Measurements from ENCODE around the gene NRXN3.
"Not testable (repeated sequence)": the region's sequence is repeated elsewhere in the genome, so short reads cannot be mapped to it uniquely, and the experiment has no call there.

Gene NRXN3

DNA sequence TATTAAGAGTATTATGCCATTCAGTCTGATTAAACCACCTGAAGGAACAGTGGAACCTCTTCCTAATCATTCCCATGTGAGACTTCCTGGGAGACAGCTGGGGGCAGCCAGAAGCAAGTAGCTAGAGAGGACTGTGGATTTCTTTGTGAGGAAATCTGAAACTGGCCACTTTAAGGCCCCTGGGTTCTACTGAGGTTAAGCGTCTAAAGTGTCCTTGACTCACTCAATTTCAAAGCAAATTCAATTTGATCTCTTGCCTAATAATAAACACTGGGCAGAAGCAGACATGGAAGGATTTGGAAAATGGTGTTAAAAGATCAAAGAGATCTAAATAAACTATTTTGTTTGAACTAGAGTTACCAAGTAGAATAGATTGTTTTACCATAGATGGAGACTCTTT is 909.9 kb downstream of the NRXN3 start:
- no peak for DNase-seq (ENCODE audit: low read depth)

DNA sequence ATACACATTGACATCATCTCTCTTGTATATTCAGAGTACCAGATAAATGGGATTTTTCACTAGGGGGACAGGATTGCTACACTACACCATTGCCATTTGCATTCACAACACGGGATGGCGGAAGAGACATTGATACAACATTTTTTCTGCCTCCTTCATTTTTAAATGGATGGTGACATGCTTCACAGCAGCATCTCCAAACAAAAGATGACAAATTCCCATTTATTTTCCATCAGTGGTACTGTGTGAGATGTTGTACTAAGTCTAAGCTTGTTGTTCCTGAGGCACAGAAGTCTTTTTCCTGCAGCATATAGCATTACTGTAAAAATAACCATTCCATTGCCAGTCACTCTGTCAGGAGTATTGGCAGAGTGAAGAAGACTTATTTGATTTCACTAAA is 912.7 kb downstream of the NRXN3 start:
- no peak for DNase-seq (ENCODE audit: low read depth)

DNA sequence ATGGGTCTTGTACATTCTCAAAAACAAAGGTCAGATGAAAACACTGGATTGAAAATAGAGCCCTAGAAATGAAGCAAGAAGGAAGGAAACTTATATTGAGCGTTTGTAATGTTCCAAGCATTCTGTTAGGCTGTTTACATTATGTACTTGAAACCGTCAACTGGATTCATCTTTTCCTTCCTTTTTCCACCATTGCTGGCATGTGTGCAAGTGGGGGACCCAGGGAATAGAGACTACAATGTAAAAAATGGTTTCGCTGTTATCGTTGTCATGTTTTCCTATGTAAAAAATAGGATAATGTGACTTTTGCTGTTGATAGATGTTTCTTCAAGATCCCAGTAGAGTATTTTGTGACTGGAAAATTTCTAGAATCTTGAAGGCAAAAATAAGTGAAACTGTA is 913.2 kb downstream of the NRXN3 start:
- no peak for DNase-seq (ENCODE audit: low read depth)

DNA sequence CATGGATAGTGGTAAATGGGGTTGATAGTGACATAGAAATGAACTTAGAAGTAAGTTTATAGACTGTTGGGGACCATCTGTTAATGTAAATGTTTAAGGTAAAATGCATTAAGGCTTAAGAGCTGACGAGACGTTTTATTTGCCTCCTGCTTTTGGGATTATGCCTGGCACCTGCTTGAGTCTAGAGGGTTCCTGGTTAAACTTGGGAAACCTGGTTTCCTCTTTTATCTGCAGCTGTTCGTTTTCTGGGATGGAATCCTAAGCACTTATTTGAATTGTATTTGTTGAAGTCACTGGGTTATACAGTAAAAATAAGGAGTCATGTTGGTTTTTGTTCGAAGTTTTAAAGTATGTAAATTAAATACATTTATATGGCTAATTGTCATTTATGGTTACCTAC is 914.7 kb downstream of the NRXN3 start:
- DNase-seq (ENCODE audit: low read depth), result no peak

DNA sequence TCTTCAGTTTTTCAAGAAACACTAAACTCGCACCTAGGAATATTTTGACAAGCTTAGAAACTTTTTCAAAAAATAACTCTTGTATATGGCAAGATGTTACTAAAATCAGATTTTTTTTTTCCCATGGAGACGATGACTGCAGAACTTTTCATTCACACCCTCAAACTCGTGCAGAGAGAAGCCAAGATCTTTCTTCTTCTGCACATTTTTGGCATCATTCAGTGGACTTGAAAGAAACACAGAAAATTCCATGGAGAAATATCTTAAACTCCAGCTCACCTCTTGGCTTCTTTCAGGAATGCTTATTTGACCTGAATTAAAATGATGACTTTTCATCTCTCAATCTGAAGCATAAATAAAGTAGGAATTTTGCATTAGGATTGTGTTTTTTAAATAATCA is 919.4 kb downstream of the NRXN3 start:
- no peak for DNase-seq (ENCODE audit: low read depth)

DNA sequence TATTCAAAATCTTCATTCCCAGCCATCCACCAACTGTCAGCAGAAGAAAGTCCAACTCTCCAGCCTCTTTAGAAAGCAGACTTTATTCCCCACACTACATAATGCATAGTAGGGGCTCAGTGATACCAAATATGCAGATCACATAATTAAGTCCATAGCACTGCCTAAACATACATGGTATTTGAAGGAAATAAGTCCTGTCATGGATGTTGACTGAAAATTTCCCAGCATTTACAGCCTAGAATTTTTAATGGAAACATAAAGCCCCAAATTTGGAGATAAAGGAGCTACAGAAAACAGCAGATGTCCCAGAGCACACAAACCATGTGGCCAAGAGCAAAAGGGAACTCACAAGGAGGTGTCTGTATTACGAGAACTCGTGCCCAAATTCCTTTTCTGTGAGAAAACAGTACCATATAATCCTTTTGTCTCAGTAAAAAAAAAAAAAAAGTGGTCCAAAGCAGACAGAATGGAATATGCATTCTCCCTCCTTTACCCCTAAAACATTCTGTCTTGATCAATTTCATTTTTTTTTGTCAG is 920.5 kb downstream of the NRXN3 start:
- DNase-seq (ENCODE audit: low read depth), result no peak

DNA sequence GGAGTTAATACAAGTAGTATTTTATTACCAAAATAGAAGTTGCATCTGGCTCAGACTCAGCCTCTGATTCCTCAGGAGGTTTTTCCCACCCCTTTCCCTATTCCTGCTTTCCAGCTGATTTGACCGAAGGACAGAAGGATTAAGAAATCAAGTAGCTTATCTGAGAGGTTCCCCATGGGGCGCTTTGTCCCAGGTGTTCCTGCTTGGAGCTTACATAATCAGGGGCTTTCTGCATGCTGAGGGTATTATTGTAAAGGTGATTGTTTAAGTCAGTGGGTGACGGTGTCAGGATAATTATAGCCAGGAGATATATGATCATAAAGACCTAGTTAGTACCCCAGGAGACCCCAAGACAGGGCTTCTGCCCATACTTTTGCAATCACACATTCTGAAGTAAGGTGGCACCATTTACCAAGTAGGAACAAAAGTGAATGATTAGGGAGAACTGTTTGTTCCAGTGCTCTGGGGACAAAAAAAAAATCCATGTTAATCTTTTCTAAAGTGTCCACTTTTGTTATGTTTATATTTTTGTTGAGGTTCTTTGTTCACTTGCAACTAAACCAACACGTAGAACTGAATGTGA is 921.3 kb downstream of the NRXN3 start:
- DNase-seq (ENCODE audit: low read depth), result no peak

DNA sequence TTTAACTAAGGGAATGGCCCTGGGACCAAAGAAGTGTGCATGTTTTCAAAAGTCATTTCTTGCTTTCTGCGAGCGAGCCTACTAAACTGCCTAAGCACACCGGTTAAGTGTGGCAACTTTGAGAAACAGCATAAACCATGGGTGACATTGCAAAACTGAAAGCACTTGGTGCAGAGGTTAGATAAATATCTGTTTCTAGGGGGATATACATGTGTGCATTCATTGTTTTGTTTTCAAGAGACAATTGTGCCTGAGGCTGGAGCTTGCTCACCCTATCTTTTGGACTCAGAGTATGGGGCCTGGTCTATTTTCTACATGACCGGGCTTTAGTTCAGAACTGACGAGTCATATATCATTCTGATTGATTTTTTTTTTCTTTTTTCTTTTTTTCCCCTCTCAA is 923.4 kb downstream of the NRXN3 start:
- DNase-seq (ENCODE audit: low read depth), result no peak

DNA sequence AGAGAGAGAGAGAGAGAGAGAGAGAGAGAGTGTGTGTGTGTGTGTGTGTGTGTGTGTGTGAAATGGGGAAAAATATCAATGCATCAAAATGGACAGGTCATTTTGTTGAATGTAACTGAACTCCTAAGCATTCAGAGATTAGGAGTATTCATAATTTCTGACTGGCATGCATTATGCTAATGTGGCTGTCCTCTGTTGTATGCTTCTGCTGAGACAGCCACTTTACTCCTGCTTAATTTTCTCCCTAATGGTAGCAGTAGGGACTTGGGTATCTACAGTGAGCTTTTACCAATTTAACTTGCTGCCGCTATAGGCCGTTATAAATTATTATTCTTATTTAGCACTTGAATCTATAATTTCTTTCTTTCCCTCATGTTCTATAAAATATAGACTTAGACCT is 924.8 kb downstream of the NRXN3 start:
- DNase-seq (ENCODE audit: low read depth), result no peak

DNA sequence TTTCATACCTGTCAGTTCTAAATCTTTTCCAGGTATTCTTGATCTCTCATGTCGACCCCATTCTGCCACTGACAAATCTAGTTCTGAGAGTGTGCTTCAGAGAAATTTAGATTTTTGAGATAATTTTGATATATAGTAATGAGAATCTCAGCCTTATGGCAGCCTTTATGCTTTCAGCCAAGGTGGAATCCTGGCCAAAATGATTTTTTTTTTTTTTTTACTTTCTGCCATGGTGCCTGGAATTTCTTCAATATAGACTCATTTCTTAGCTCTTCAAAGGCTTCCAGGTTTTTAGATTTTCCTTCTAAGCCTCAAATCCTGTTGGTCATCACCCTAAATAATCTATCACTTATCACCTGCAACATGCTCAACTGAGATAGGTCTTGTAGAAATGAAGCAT is 926.6 kb downstream of the NRXN3 start:
- no peak for DNase-seq (ENCODE audit: low read depth)

DNA sequence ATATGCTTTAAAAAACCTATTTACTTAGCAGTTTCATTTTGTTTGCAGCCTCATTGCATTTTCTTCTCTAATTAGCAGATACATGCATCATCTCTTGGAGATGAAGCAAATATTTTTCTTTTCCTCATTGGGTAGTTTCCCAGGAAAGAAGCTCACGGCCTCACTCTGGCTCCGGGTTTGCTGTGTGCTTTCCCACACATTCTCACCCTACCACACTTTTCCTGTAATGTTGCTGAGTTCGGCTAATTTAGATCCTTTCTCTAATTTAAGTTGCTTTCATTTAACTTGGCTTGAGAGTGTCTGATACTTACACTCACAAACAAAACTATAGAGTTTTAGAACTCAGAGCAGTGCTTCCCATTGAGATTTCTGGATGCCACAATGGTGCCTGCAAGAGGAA is 928.2 kb downstream of the NRXN3 start:
- no peak for DNase-seq (ENCODE audit: low read depth)

DNA sequence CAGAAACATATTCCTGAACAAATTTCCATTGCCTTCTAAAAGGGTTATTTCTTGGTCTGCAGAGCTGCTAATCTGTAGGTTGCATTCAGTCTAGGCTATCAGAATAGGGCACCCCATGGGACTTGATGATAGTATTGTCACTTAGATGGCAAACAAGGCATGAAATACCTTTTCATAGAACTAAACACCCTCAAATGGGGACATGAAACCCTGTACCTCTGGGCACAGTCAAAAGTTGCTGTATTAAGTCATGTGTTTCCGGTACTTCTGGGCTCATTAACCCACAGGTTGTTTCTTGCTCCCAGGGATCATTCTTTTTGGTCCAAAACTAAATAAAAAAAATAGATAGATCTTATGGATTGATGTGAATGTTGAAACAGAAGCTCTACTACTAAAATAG is 930.4 kb downstream of the NRXN3 start:
- DNase-seq (ENCODE audit: low read depth), result no peak

DNA sequence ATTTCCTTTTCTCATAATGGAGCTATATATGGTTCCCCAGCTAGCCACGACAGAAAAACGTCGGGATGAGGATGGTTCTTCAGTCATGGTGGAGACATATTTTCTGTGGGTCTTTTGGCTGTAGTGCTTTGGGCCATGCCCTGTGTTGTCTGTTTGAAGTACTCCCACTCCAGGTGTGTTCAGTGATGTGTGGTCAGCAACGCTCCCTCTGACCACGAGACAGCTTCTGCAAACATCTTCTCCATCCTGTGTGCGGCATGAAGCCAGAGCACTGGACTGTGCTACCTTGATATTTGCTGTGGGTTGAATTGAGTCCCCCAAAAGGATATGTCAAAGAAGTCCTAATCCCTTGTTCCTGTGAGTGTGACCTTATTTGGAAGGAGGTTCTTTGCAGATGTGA is 931.2 kb downstream of the NRXN3 start:
- DNase-seq (ENCODE audit: low read depth), result no peak

DNA sequence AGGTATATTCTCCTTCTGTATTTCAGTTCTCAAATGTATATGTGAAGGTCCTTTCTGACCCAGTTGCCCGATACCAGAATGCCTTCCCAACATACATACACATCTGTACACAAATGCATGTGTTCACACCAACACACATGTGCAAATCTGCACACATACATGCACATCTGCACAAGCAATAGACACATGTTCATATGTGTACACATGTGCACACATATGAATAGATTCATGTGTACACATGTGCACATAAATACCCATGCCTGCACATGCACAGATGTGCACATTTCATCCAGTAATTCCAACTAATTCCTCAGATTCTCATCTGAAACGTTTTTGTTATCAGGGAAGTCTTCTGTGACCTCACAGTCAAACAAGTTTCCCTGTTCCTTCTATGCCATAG is 933.6 kb downstream of the NRXN3 start:
- no peak for DNase-seq (ENCODE audit: low read depth)

DNA sequence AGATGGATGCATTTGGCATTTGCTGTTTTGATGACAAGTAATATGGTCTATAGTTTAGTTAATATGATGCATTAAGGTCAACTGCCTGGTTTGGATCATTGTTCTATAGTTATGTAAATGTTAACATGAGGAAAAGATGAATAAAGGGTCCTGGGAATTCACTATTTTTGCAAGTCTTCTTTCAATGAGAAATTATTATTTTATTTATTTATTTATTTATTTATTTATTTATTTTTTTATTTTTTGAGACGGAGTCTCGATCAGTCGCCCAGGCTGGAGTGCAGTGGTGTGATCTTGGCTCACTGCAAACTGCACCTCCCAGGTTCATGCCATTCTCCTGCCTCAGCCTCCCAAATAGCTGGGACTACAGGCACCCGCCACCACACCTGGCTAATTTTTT is 940.4 kb downstream of the NRXN3 start:
- DNase-seq (ENCODE audit: low read depth), result not testable (repeated sequence)

DNA sequence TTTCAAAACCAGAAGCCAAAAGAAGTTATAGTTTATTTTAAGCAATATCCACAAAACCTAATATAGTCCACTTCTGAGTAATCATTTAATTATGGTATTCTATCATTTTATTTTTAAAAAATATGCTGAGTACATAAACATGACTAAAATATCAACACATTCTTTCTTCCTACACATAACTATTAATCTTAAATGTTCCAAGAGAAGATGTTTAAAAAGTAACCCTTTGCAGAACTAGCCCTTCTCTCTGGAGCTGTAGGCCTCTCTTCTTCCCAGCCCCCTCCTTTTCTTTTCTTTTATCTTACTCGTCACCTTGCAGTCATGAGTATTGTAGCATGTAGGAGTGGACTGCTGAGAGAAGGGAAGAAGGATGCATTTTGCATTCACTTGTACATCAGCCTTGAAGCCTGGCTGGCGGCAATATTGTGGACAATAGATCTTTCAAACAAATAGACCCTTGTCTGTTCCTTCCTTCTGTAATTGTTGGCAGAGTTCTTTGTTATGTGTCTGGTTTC is 941.9 kb downstream of the NRXN3 start:
- no peak for DNase-seq (ENCODE audit: low read depth)

DNA sequence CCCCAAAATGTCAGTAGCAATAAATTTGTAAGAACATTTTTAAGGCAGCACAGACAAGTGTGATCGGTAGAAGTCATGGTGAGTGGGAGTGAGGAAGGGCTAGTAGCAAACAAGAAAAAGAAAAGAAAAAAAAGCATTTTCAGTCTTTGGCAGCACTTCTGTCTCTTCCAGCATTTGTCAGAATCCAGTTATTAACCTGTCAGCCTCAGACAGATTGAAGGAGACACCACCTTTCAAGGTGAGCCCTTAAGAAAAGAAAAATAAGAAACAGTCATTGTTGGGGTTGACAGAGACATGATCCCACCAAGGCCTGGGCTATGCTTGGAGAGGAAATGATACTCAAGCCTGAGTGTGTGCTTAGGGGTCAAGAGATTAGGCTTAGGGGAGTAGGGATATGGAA is 947.4 kb downstream of the NRXN3 start:
- no peak for DNase-seq (ENCODE audit: low read depth)

DNA sequence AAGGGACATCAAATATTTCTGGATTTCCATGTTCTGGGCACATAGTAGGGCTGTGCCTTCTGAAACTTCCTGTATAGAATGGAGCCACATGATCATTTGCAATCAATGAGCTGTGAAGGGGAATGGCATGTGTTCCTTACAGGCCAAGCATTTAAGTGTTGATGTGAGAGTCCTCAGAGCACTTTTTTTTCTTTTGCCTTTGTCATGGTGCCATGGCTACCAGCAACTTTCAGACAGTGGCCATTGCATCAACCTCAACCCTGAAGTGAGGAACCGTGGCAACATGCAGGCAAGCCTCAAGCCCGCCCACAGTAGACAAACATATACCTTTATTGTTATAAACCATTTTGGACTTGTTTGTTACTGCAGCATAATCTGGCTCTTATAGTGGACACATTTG is 948.1 kb downstream of the NRXN3 start:
- no peak for DNase-seq (ENCODE audit: low read depth)

DNA sequence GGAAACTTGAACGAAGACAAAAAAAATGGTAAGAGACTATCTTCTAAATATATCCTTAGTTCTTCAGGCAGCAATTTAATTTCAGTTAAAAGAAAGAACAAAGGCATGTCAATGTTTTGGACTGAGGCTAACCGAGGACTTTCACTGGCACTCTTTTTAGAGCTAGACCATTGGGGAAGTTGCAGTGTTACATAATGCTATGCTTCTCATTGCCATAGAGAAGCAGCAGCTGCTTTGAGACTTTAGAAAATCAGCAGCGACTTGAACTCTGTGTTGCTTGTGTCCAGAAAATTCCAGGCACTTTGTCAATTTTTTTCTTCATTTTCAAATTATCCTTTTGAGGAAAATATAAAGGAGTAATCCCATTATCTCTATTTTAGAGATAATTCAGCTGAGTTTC is 964.2 kb downstream of the NRXN3 start:
- no peak for DNase-seq (ENCODE audit: low read depth)

DNA sequence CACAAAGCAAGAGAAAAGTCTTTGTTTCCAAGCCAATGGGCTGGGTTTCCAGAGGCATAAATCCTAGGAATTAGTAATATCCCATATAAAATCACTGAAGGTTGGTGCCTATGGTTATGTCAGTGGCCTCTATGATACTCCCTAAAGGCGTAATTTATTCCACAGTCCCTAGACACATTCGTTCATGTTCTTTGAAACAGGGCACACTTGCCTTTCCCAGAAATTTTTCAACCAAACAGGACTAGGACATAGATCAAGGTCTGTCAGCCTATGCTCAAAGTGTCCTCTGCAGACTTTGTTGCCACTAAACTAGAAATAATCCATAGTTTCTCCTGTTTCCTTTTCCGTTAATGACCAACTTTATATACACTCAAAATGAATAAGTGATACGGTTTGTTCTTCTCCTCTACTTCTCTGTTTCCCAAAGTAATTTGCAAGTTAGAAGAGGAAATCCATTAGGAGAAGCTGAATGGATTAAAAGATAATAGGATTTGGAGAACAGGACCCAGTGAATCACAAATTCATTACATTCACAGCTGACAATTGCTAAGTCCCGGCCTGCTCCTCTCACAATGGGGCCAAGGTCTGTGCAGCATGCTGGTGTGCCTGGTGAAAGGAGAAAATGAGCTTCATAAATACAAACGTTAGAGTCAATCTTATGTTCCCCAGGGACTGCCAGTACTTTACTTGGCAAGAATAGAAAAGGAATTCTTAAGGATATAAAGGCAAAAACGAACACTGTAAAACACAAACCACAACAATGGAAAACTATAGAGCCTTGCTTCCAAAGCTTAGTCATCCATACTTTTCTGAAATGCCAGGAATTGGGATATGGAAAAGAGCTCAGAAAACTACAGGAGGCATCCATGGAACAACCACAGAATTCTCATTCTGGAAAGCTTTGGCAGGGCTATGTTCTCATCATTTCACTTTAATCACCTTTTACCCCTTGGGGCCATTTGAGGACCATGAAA is 966.2 kb downstream of the NRXN3 start:
- DNase-seq (ENCODE audit: low read depth), result no peak

DNA sequence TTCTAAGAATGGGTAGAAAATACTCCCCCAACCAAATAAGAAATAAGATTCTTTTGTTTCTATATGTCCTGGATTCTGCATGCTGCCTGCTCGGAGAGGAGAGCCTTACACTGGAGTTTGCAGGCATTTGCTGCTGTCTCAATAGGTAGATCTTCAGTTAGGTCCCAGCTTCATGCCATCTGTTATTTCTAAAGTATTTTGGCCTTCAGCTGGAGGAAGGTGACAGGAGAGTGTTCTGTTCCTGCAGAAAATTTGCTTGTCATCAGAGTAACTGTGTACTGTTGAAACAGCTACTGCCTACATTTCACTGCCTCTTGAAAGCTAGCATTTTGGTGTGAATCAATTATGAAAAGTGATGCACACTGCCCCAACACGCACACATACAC is 966.9 kb downstream of the NRXN3 start:
- DNase-seq (ENCODE audit: low read depth), result no peak

DNA sequence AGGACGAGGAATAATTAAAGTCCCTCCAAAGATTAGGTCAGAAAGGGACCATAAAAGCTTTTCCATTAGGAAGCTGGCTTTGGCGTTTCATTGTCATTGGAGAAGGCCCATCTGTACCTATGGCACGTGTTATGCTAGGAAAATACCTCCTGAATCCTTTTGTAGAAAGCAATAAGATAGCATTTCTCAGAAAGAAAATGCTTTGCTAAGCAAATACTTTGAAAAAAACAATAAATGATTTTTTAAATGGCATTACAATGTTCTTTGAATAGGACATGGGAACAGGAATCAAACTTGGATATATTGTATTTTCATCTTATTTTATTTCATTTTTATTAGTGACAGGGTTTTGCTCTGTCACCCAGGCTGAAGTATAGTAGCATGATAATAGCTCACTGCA is 967.7 kb downstream of the NRXN3 start:
- no peak for DNase-seq (ENCODE audit: low read depth)

DNA sequence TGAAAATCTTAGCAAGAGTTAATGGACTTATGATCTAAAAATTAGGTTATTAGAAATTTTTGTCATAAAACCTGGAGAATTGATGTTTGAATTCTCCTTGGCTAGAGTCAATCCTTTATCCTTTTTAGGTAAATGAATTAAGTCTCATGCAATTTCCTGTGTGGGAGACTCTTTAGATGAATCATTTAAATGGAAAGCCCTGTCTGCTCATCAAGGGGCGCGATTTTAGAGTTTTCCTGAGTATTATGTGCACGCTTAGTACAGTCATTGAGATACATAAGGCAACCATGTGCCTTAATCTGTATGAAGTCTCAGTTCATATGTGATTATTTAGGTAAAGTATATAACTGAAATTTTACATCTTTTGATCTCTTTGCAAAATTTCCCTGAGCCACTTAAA is 974.7 kb downstream of the NRXN3 start:
- DNase-seq (ENCODE audit: low read depth), result no peak

Measured in HS-5 (cell line).